ENCODE measurements around the gene CYTH3. TPM values are rescaled to one million over a fixed set of nuclear protein-coding genes. Genes with fewer than 3 reads are reported as not detected.

The CYTH3 gene
- total and polyA plus RNA-seq, 2 donors (not counting 1 experiment from before 2014, with no cell fraction given) = 39.1 to 73.3 TPM

- TF ChIP-seq CTCF (conservative IDR thresholded peaks at IDR 0.05 in 1 of 2, IDR thresholded peaks at IDR 0.05 in 1 of 2; ENCODE audit: low read depth in 1 of 2, low read length in 2 of 2) (peak; percentile 56 to 60), EZH2 (IDR thresholded peaks at IDR 0.05; ENCODE audit: low read length, missing control alignments) (no peak)
- Histone ChIP-seq H3K9ac (ENCODE audit: insufficient read depth, low read length) (peak overlapping the region; percentile 81), H3K36me3 (ENCODE audit: control insufficient read depth, insufficient read depth, low read length) (no peaks in the 10 kb centered on the region), H3K4me3 (replicated peaks in 1 of 4; ENCODE audit: control extremely low read depth in 1 of 4, insufficient read depth in 1 of 4, low read depth in 3 of 4, low read length in 4 of 4) (peak overlapping the region; percentile 88 to 96 (median 92)), H3K9me3 (ENCODE audit: control insufficient read depth, insufficient read depth, low read depth, low read length) (no peaks in the 10 kb centered on the region), H3K27me3 (ENCODE audit: control insufficient read depth, insufficient read depth, low read length) (no peaks in the 10 kb centered on the region), H2AFZ (ENCODE audit: low read length) (no peak overlapping the region), H3K79me2 (ENCODE audit: control insufficient read depth, insufficient read depth, low read length) (peaks cover 56% of the 10 kb centered on the region), H3K4me2 (ENCODE audit: extremely low read depth, insufficient read depth, low read length) (peak overlapping the region; percentile 95), H3K4me1 (ENCODE audit: control insufficient read depth, extremely low read depth, insufficient read depth, low read length) (peaks cover 8% of the 10 kb centered on the region), H3K27ac (ENCODE audit: insufficient read depth, low read length) (peak overlapping the region; percentile 56), H4K20me1 (ENCODE audit: control insufficient read depth, extremely low read depth, insufficient read depth, low read length) (no peaks in the 10 kb centered on the region)
- peak; percentile 58 to 62 for DNase-seq (ENCODE audit: low read depth in 2 of 2)
Observed at GRCh38 chr7:6271060-6271658, 1.3 kb downstream of the CYTH3 start.

- Histone ChIP-seq H4K20me1 (ENCODE audit: control insufficient read depth, extremely low read depth, insufficient read depth, low read length) (no peaks in the 10 kb centered on the region), H3K4me1 (ENCODE audit: control insufficient read depth, extremely low read depth, insufficient read depth, low read length) (peaks cover 8% of the 10 kb centered on the region), H3K4me3 (replicated peaks in 1 of 4; ENCODE audit: control extremely low read depth in 1 of 4, insufficient read depth in 1 of 4, low read depth in 3 of 4, low read length in 4 of 4) (no peak overlapping the region), H3K27ac (ENCODE audit: insufficient read depth, low read length) (no peak overlapping the region), H3K36me3 (ENCODE audit: control insufficient read depth, insufficient read depth, low read length) (no peaks in the 10 kb centered on the region), H3K9me3 (ENCODE audit: control insufficient read depth, insufficient read depth, low read depth, low read length) (no peaks in the 10 kb centered on the region), H3K27me3 (ENCODE audit: control insufficient read depth, insufficient read depth, low read length) (no peaks in the 10 kb centered on the region), H2AFZ (ENCODE audit: low read length) (no peak overlapping the region), H3K9ac (ENCODE audit: insufficient read depth, low read length) (no peak overlapping the region), H3K4me2 (ENCODE audit: extremely low read depth, insufficient read depth, low read length) (peak overlapping the region; percentile 11), H3K79me2 (ENCODE audit: control insufficient read depth, insufficient read depth, low read length) (peaks cover 70% of the 10 kb centered on the region)
- TF ChIP-seq EZH2 (IDR thresholded peaks at IDR 0.05; ENCODE audit: low read length, missing control alignments) (no peak), CTCF (conservative IDR thresholded peaks at IDR 0.05 in 1 of 2, IDR thresholded peaks at IDR 0.05 in 1 of 2; ENCODE audit: low read depth in 1 of 2, low read length in 2 of 2) (no peak)
- DNase-seq (ENCODE audit: low read depth in 2 of 2) = no peak
Observed at GRCh38 chr7:6269527-6269926, 2.9 kb downstream of the CYTH3 start.

- Histone ChIP-seq H4K20me1 (ENCODE audit: control insufficient read depth, extremely low read depth, insufficient read depth, low read length) (no peaks in the 10 kb centered on the region), H3K4me3 (replicated peaks in 1 of 4; ENCODE audit: control extremely low read depth in 1 of 4, insufficient read depth in 1 of 4, low read depth in 3 of 4, low read length in 4 of 4) (no peak overlapping the region), H3K9ac (ENCODE audit: insufficient read depth, low read length) (no peak overlapping the region), H3K27me3 (ENCODE audit: control insufficient read depth, insufficient read depth, low read length) (no peaks in the 10 kb centered on the region), H3K36me3 (ENCODE audit: control insufficient read depth, insufficient read depth, low read length) (no peaks in the 10 kb centered on the region), H3K27ac (ENCODE audit: insufficient read depth, low read length) (no peak overlapping the region), H3K79me2 (ENCODE audit: control insufficient read depth, insufficient read depth, low read length) (peaks cover 76% of the 10 kb centered on the region), H3K4me1 (ENCODE audit: control insufficient read depth, extremely low read depth, insufficient read depth, low read length) (peaks cover 8% of the 10 kb centered on the region), H3K9me3 (ENCODE audit: control insufficient read depth, insufficient read depth, low read depth, low read length) (no peaks in the 10 kb centered on the region), H3K4me2 (ENCODE audit: extremely low read depth, insufficient read depth, low read length) (no peak overlapping the region), H2AFZ (ENCODE audit: low read length) (no peak overlapping the region)
- TF ChIP-seq EZH2 (IDR thresholded peaks at IDR 0.05; ENCODE audit: low read length, missing control alignments) = no peak
- TF ChIP-seq CTCF (conservative IDR thresholded peaks at IDR 0.05 in 1 of 2, IDR thresholded peaks at IDR 0.05 in 1 of 2; ENCODE audit: low read depth in 1 of 2, low read length in 2 of 2) = no peak
- DNase-seq (ENCODE audit: low read depth in 2 of 2) = no peak
Observed at GRCh38 chr7:6268907-6269306, 3.5 kb downstream of the CYTH3 start.

All from fibroblast of lung (primary cell).